Hematopoietic multipotent progenitor cell treated with erythropoietin and hydrocortisone succinate and interleukin-3 and kit ligand, for 15 days (in vitro differentiated cells): ENCODE measurements around the gene EIF3F.
A peak's percentile ranks its signal among the peaks of the same experiment; 100 is the strongest.

ENCODE experiments used
- DNase-seq: peaks from one replicate; pipeline ENCODE4 v3.0.0-alpha.2; 2015; ENCODE audit warnings: low spot score

EIF3F gene

GRCh38 chr11:7994581-7995278 lies 7.6 kb downstream of the EIF3F start:
- no peak for DNase-seq

- no peak for DNase-seq
Measured at GRCh38 chr11:7999795-8000194, 12.7 kb downstream of the EIF3F start.

GRCh38 chr11:8000390-8000789 lies 13.3 kb downstream of the EIF3F start:
- no peak for DNase-seq

- no peak for DNase-seq
Measured at GRCh38 chr11:8002676-8003075, 15.5 kb downstream of the EIF3F start.

GRCh38 chr11:8003187-8003586 lies 16.1 kb downstream of the EIF3F start:
- DNase-seq = no peak

- no peak for DNase-seq
Measured at GRCh38 chr11:8004008-8004407, 16.9 kb downstream of the EIF3F start.

- DNase-seq = no peak
Measured at GRCh38 chr11:8005556-8005955, 18.4 kb downstream of the EIF3F start.

GRCh38 chr11:8006349-8006977 lies 19.3 kb downstream of the EIF3F start:
- DNase-seq = peak; percentile 45

GRCh38 chr11:8008212-8008611 lies 21.1 kb downstream of the EIF3F start:
- DNase-seq = no peak

GRCh38 chr11:8009856-8010255 lies 22.7 kb downstream of the EIF3F start:
- no peak for DNase-seq

GRCh38 chr11:8011371-8011770 lies 24.2 kb downstream of the EIF3F start:
- DNase-seq = no peak

GRCh38 chr11:8011981-8012444 lies 24.9 kb downstream of the EIF3F start:
- no peak for DNase-seq

- no peak for DNase-seq
Measured at GRCh38 chr11:8013833-8014232, 26.7 kb downstream of the EIF3F start.

GRCh38 chr11:8015753-8016239 lies 28.7 kb downstream of the EIF3F start:
- DNase-seq = no peak

GRCh38 chr11:8016440-8016839 lies 29.3 kb downstream of the EIF3F start:
- DNase-seq = no peak

- no peak for DNase-seq
Measured at GRCh38 chr11:8017071-8017470, 29.9 kb downstream of the EIF3F start.

GRCh38 chr11:8017894-8018483 lies 30.9 kb downstream of the EIF3F start:
- DNase-seq = no peak

GRCh38 chr11:8018484-8019313 lies 31.6 kb downstream of the EIF3F start:
- DNase-seq = no peak

GRCh38 chr11:8019314-8020243 lies 32.4 kb downstream of the EIF3F start:
- DNase-seq = no peak

- no peak for DNase-seq
Measured at GRCh38 chr11:8020244-8020597, 33.1 kb downstream of the EIF3F start.

- DNase-seq = no peak
Measured at GRCh38 chr11:8021920-8022319, 34.8 kb downstream of the EIF3F start.
